Stomach smooth muscle (tissue), 2 donors: ENCODE measurements around the gene COG8.
"Not testable (repeated sequence)": the region's sequence is repeated elsewhere in the genome, so short reads cannot be mapped to it uniquely, and the experiment has no call there.

ENCODE experiments used
- H3K27ac ChIP-seq: one replicate; pipeline ENCODE4 v1.7.0; 2013; ENCODE audit warnings: mild to moderate bottlenecking, low read length, inconsistent platforms
- H3K27me3 ChIP-seq, 2 donors: one replicate each; pipeline ENCODE4 v1.7.0; 2013; ENCODE audit warnings: low read length in 2 of 2; ENCODE audit not compliant: insufficient read depth in 2 of 2, control insufficient read depth in 1 of 2
- H3K36me3 ChIP-seq, 2 donors: one replicate each; pipeline ENCODE4 v1.7.0; 2013; ENCODE audit warnings: low read length in 2 of 2; ENCODE audit not compliant: control insufficient read depth in 2 of 2, insufficient read depth in 2 of 2
- H3K4me1 ChIP-seq: one replicate; pipeline ENCODE4 v1.7.0; 2013; ENCODE audit warnings: low read length; ENCODE audit not compliant: control insufficient read depth, insufficient read depth
- H3K4me3 ChIP-seq, 2 donors: one replicate each; pipeline ENCODE4 v1.7.0; 2013; ENCODE audit warnings: low read length in 2 of 2
- H3K9ac ChIP-seq, 2 donors: one replicate each; pipeline ENCODE4 v1.7.0; 2013; ENCODE audit warnings: low read length in 2 of 2, mild to moderate bottlenecking in 1 of 2
- H3K9me3 ChIP-seq, 2 donors: one replicate each; pipeline ENCODE4 v1.7.0; 2013; ENCODE audit warnings: low read length in 2 of 2; ENCODE audit not compliant: control insufficient read depth in 2 of 2
- donor health status: healthy.
- donor health status: Pancreatic carcinoma.

COG8 gene

DNA sequence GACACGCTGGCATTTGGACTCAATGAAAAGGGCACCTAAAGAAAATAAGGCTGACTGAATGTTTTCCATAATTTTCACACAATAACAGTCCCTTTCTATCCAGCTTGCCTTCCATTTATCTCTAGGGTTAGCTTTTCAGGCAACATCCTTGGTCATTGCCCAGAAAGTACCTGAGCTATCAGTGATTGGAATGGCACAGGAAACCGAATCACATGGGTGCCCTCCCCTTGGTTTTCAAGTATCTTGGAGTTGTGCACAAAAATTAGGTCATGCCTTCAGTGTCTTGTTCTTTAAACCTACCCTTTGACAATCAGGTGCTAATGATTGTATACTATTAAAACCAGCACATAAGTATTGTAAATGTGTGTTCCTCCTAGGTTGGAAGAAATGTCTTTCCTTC lies 31.5 kb downstream of the COG8 start:
- H3K4me1 ChIP-seq = peaks cover 11% of the 10 kb centered on the region
- no peaks in the 10 kb centered on the region for H3K27me3 ChIP-seq
- no peak overlapping the region for H3K27ac ChIP-seq
- no peaks in the 10 kb centered on the region for H3K9me3 ChIP-seq
- H3K9ac ChIP-seq = no peak overlapping the region
- no peak overlapping the region for H3K4me3 ChIP-seq
- H3K36me3 ChIP-seq = peaks cover 0 to 4% of the 10 kb centered on the region in 2 donors

- Histone ChIP-seq H3K9ac (no peak overlapping the region), H3K27ac (no peak overlapping the region), H3K36me3 (peaks cover 0 to 4% of the 10 kb centered on the region in 2 donors), H3K4me1 (peaks cover 8% of the 10 kb centered on the region), H3K27me3 (no peaks in the 10 kb centered on the region), H3K4me3 (no peak overlapping the region), H3K9me3 (no peaks in the 10 kb centered on the region)
These were observed 32.3 kb downstream of the COG8 start for GRCh38 chr16:69307091-69307490.

DNA sequence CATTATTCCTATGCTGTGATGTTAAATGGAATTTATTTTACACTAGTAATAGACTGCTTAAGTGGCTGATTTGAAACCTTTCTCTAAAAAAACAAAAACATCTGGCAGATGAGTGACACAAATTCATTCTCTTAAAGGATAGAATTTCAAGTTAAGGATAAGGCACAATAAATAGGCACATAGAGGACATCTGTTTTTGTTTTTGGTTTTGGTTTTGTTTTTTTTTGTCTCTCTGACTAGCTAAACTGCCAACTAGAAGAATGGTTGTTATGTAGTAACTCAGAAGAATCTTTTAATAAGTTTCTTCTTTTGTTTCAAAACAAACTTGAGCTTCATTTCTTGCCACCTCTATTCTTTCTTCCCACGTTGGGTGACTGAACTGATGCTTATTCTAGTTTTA lies 33.3 kb downstream of the COG8 start:
- Histone ChIP-seq H3K27me3 (no peaks in the 10 kb centered on the region), H3K4me1 (peaks cover 3% of the 10 kb centered on the region), H3K9ac (no peak overlapping the region), H3K36me3 (peaks cover 3 to 9% of the 10 kb centered on the region in 2 donors), H3K4me3 (no peak overlapping the region), H3K9me3 (no peaks in the 10 kb centered on the region), H3K27ac (no peak overlapping the region)

GRCh38 chr16:69302301-69302700 lies 37.1 kb downstream of the COG8 start:
- Histone ChIP-seq H3K27ac (no peak overlapping the region), H3K9ac (no peak overlapping the region), H3K4me3 (no peak overlapping the region), H3K36me3 (peaks cover 7 to 22% of the 10 kb centered on the region in 2 donors), H3K9me3 (no peaks in the 10 kb centered on the region), H3K27me3 (no peaks in the 10 kb centered on the region), H3K4me1 (no peaks in the 10 kb centered on the region)

- Histone ChIP-seq H3K27me3 (no peaks in the 10 kb centered on the region), H3K9ac (no peak overlapping the region), H3K4me1 (no peaks in the 10 kb centered on the region), H3K4me3 (no peak overlapping the region), H3K27ac (no peak overlapping the region), H3K36me3 (peaks cover 7 to 22% of the 10 kb centered on the region in 2 donors), H3K9me3 (no peaks in the 10 kb centered on the region)
These were observed 37.5 kb downstream of the COG8 start for GRCh38 chr16:69301861-69302260.

DNA sequence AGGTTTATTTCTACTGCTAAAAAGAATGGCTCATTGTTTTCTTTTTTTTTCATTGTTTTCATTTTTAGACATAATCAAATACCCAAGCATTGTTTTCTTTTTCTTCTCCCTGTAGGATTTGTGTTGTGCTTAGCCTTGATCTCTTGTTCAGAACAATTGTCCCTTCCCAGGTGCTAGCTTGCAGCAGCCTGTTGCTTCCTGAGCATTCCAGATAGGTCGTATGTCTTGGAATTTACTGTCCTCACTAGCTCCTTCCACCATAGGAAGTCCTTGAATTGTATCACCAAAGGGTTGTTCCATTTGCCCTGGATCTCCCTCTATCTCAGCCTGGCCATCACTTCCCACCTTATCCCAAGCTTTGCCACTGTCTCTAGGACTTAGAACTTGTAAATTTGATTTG lies 38.2 kb downstream of the COG8 start:
- Histone ChIP-seq H3K9ac (no peak overlapping the region), H3K9me3 (no peaks in the 10 kb centered on the region), H3K27me3 (no peaks in the 10 kb centered on the region), H3K27ac (no peak overlapping the region), H3K36me3 (peaks cover 7 to 22% of the 10 kb centered on the region in 2 donors), H3K4me1 (no peaks in the 10 kb centered on the region), H3K4me3 (no peak overlapping the region)

GRCh38 chr16:69298261-69298660 lies 41.1 kb downstream of the COG8 start:
- Histone ChIP-seq H3K9ac (no peak overlapping the region), H3K9me3 (no peaks in the 10 kb centered on the region), H3K27me3 (no peaks in the 10 kb centered on the region), H3K4me1 (no peaks in the 10 kb centered on the region), H3K36me3 (peaks cover 7 to 20% of the 10 kb centered on the region in 2 donors), H3K27ac (no peak overlapping the region), H3K4me3 (no peak overlapping the region)

- H3K9ac ChIP-seq, H3K4me1 ChIP-seq, H3K4me3 ChIP-seq, H3K27ac ChIP-seq, H3K9me3 ChIP-seq, H3K27me3 ChIP-seq: not testable (repeated sequence)
- peaks cover 7 to 17% of the 10 kb centered on the region in 2 donors for H3K36me3 ChIP-seq
These were observed 42.6 kb downstream of the COG8 start for GRCh38 chr16:69296771-69297170.

GRCh38 chr16:69294051-69294450 lies 45.3 kb downstream of the COG8 start:
- Histone ChIP-seq H3K27me3 (no peaks in the 10 kb centered on the region), H3K27ac (no peak overlapping the region), H3K4me3 (no peak overlapping the region), H3K9me3 (no peaks in the 10 kb centered on the region), H3K9ac (no peak overlapping the region), H3K36me3 (no peaks in the 10 kb centered on the region), H3K4me1 (no peaks in the 10 kb centered on the region)

- no peaks in the 10 kb centered on the region for H3K27me3 ChIP-seq
- H3K9ac ChIP-seq = no peak overlapping the region
- no peak overlapping the region for H3K4me3 ChIP-seq
- H3K4me1 ChIP-seq = no peaks in the 10 kb centered on the region
- H3K27ac ChIP-seq = no peak overlapping the region
- H3K9me3 ChIP-seq = no peaks in the 10 kb centered on the region
- H3K36me3 ChIP-seq = no peaks in the 10 kb centered on the region
These were observed 46.0 kb downstream of the COG8 start for GRCh38 chr16:69293401-69293800.

DNA sequence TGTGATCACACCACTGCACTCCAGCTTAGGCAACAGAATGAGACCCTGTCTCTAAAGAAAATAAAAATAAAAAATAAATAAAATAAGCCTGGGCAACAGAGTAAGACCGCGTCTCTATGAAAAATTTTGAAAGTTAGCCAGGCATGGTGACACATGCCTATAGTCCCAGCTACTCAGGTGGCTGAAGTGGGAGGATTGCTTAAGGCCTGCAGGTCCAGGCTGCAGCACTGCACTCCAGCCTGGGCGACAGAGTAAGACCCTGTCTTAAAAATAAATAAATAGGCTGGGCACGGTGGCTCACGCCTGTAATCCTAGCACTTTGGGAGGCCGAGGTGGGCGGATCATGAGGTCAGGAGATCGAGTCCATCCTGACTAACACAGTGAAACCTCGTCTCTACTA lies 47.7 kb downstream of the COG8 start:
- H3K4me1 ChIP-seq, H3K36me3 ChIP-seq, H3K9ac ChIP-seq, H3K9me3 ChIP-seq, H3K27ac ChIP-seq, H3K27me3 ChIP-seq, H3K4me3 ChIP-seq: not testable (repeated sequence)
